HUES64 (cell line): Measurements from ENCODE around the gene MTMR3.

ENCODE experiments used
- H3K27ac ChIP-seq: 2 replicates; pipeline ENCODE4 v1.7.0; 2013; ENCODE audit warnings: low read depth, low read length, inconsistent platforms
- H3K27me3 ChIP-seq: 2 replicates; pipeline ENCODE4 v1.6.1; 2013; ENCODE audit warnings: mild to moderate bottlenecking, low read length; ENCODE audit not compliant: insufficient read depth
- H3K36me3 ChIP-seq: 2 replicates; pipeline ENCODE4 v1.6.1; 2013; ENCODE audit warnings: mild to moderate bottlenecking, low read length; ENCODE audit not compliant: insufficient read depth
- H3K4me1 ChIP-seq: 2 replicates; pipeline ENCODE4 v1.6.1; 2013; ENCODE audit warnings: mild to moderate bottlenecking, low read length, moderate library complexity; ENCODE audit not compliant: insufficient read depth
- H3K4me3 ChIP-seq: 2 replicates; pipeline ENCODE4 v1.5.1; 2013; ENCODE audit warnings: mild to moderate bottlenecking, low read length, moderate library complexity
- H3K9ac ChIP-seq: 2 replicates; pipeline ENCODE4 v1.6.1; 2013; ENCODE audit warnings: mild to moderate bottlenecking, low read depth, low read length
- H3K9me3 ChIP-seq: 2 replicates; pipeline ENCODE4 v1.6.1; 2013; ENCODE audit warnings: low read depth, low read length; ENCODE audit not compliant: insufficient read depth
- WGBS: fragments of 150-250, 120-280 bp; methylation state at CpG from one replicate; pipeline ENCODE4 v1.1.7; 2013; ENCODE audit warnings: missing lambda C conversion rate; 5-methylcytosine and 5-hydroxymethylcytosine counted together

MTMR3 gene

DNA sequence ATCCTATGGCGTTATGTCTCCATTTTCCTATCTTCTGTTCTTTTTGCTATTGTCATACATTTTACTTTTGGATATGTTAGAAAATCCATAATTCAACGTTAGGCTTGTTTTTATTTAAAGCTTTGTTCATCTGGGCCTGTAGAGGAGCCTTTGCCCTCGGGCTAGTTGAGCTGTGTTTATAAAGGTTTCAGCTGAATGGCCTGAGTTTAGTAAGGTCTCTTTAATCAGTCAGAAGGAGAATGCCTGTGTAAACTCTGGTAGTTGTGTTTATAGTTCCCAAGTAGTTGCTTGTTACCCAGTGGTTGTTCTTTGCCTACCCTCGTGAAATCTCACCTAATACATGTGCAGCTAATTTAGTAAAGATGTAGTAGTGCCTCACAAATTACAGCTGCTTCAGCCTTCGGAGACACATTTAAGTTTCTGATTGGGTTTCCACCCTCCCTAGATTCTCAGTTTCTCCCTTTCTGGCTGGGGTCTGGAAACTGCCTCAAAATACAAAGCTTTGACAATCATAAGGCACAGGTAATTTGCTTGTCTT is 33.1 kb downstream of the MTMR3 start:
- H3K27me3 ChIP-seq: no peaks in the 10 kb centered on the region
- H3K27ac ChIP-seq: 0 out of 2 replicates have a peak overlapping the region, but pooled peaks have one; percentile 25
- no peaks in the 10 kb centered on the region for H3K9me3 ChIP-seq
- H3K4me1 ChIP-seq: peaks cover 52% of the 10 kb centered on the region
- 62% methylated on average over 5 of the region's 5 CpGs for WGBS
- no peaks in the 10 kb centered on the region for H3K36me3 ChIP-seq
- no peak overlapping the region for H3K9ac ChIP-seq
- no peak overlapping the region for H3K4me3 ChIP-seq

DNA sequence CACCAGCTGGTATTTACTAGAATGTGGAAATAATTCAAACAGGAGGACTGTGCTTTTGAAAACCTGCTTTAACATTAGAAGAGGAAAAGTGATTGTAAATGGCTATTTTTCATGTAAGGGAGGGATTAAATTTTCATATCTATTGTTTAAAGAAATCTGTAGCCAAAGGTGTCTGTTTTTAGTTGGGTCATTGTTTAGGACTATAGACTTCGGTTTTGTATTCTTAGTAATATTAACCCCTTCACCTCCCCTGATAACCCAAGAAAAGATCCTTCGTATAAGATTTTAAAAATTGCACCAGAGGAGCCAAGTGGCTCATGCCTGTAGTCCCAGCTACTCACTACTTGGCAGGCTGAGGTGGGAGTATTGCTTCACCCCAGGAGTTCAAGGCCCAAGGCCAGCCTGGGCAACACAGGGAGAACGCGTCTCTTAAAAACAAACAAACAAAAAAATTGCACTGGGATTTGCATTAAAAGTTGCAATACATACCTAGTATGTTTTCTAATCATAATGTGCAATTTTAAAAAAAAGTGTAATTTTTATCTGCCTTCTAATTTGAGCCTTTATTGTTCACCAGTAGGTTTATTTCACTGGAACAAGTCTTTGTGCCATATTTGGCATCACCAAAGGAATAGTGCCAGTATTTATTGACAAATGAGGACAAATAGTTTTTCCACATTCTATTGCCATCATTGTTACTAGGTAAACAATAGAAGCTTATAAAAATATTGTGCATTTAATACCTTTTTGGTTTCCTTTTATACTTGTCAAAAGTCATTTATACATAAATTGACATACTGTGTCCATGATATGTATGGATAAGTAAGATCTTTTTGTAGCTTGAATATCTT is 34.3 kb downstream of the MTMR3 start:
- H3K27ac ChIP-seq: no peak overlapping the region
- no peaks in the 10 kb centered on the region for H3K36me3 ChIP-seq
- no peaks in the 10 kb centered on the region for H3K9me3 ChIP-seq
- H3K4me1 ChIP-seq: peaks cover 52% of the 10 kb centered on the region
- H3K27me3 ChIP-seq: no peaks in the 10 kb centered on the region
- H3K4me3 ChIP-seq: no peak overlapping the region
- WGBS: 27% methylated on average over 2 of the region's 4 CpGs
- no peak overlapping the region for H3K9ac ChIP-seq

DNA sequence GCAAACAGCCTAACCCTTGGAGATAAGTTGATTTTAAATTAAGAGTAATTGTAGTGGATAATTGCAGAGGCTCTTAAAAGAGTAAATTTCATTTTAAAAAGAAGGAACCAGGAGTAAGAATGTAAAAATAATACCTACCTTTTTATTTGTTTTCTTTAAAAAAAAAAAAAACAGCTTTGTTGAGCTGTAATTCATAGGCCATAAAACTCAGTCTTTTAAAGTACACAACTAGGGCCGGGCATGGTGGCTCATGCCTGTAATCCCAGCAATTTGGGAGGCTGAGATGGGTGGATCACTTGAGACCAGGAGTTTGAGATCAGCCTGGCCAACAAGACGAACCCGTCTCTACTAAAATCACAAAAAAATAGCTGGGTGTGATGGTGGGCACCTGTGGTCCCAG is 42.4 kb downstream of the MTMR3 start:
- H3K36me3 ChIP-seq: no peaks in the 10 kb centered on the region
- H3K4me1 ChIP-seq: peaks cover 5% of the 10 kb centered on the region; the same call in 1 of the 2 replicates
- no peak overlapping the region for H3K27ac ChIP-seq
- H3K27me3 ChIP-seq: no peaks in the 10 kb centered on the region
- peaks cover 8% of the 10 kb centered on the region for H3K9me3 ChIP-seq
- no peak overlapping the region for H3K4me3 ChIP-seq
- no peak overlapping the region for H3K9ac ChIP-seq
- 97% methylated on average over 3 of the region's 3 CpGs for WGBS

DNA sequence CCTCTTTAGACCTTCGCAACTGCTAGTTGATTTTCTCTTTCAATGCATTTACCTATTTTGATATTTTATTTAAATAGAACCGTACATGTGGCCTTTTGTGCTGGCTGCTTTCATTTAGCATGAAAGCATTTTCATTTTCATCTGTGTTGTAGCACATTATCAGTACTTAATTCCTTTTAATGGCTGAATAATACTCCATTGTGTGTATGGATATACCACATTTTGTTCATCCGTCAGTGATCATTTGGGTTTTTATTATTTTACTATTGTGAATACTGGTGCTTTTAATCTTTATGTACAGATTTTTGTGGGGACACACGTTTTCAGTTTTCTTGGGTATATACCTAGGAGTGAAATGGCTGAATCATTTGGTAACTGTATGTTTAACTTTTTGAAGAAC is 43.1 kb downstream of the MTMR3 start:
- Histone ChIP-seq H3K27ac (no peak overlapping the region), H3K4me3 (no peak overlapping the region), H3K27me3 (no peaks in the 10 kb centered on the region), H3K9me3 (peaks cover 8% of the 10 kb centered on the region), H3K9ac (no peak overlapping the region), H3K4me1 (peaks cover 5% of the 10 kb centered on the region; the same call in 1 of the 2 replicates), H3K36me3 (no peaks in the 10 kb centered on the region)
- 92% methylated on average over 3 of the region's 4 CpGs for WGBS

DNA sequence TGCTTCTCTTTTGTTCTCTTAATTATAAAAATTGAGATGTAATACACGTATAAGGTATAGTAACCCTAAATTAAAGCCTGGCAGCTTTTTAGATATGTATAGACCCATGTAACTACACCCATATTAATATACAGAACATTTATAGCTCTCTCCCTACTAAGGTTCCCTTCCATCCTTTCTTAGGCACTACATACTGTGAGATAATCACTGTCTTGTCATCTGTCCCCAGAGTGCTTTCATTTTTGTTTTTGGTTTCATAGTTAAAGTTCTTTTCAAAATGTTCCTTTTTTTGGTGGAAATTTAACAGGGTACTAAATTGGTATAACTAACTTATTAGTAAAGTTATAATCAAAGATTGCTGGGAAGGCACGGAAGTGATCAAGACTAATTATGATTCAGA is 49.2 kb downstream of the MTMR3 start:
- Histone ChIP-seq H3K27ac (no peak overlapping the region), H3K9me3 (no peaks in the 10 kb centered on the region), H3K4me1 (peaks cover 3% of the 10 kb centered on the region; the same call in 1 of the 2 replicates), H3K4me3 (no peak overlapping the region), H3K36me3 (no peaks in the 10 kb centered on the region), H3K27me3 (no peaks in the 10 kb centered on the region), H3K9ac (no peak overlapping the region)
- no CpG with 5 or more reads among the region's 2 CpGs for WGBS

DNA sequence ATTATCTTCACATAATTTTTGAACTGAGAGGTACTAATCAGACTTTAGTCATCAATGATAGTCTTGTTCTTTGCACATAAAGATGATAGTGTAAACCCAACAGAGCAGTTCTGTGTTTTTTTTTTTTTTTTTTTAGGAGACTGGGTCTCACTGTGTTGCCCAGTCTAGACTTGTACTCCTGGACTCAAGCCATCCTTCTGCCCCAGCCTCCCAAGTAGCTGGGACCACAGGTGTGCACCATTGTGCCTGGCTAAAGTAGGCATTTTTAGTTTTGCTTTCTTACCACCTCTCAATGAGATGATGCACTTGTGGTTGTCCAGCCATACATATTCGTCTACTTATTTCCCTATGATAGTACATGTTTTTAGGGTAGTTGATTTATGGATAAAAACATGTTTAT is 50.6 kb downstream of the MTMR3 start:
- Histone ChIP-seq H3K27me3 (no peaks in the 10 kb centered on the region), H3K27ac (no peak overlapping the region), H3K9ac (no peak overlapping the region), H3K4me3 (no peak overlapping the region), H3K36me3 (no peaks in the 10 kb centered on the region), H3K4me1 (no peaks in the 10 kb centered on the region), H3K9me3 (no peaks in the 10 kb centered on the region)
- no CpG with 5 or more reads among the region's 1 CpG for WGBS

DNA sequence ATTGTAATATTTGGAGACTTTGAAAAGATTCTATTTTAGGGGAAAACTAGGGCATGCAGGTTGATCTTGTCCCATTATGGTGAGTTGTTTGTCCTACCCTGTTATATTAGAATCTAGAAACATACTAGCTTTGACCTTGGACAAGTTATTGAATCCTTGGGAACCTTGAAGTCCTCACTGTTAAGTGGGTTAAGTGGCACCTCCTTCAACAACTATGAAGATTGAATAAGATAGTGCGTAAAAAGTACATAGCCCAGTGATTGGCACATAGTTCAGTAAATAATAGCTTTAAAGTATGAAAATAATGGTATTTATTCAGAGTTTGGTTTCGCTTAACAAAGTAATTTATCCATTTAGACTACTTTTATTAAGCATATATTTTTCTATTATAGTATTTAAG is 51.6 kb downstream of the MTMR3 start:
- Histone ChIP-seq H3K36me3 (no peaks in the 10 kb centered on the region), H3K4me3 (no peak overlapping the region), H3K4me1 (no peaks in the 10 kb centered on the region), H3K9me3 (no peaks in the 10 kb centered on the region; the same call in 1 of the 2 replicates), H3K27ac (no peak overlapping the region), H3K27me3 (no peaks in the 10 kb centered on the region), H3K9ac (no peak overlapping the region)
- whole genome bisulfite sequencing: 100% methylated on average over 1 of the region's 2 CpGs

DNA sequence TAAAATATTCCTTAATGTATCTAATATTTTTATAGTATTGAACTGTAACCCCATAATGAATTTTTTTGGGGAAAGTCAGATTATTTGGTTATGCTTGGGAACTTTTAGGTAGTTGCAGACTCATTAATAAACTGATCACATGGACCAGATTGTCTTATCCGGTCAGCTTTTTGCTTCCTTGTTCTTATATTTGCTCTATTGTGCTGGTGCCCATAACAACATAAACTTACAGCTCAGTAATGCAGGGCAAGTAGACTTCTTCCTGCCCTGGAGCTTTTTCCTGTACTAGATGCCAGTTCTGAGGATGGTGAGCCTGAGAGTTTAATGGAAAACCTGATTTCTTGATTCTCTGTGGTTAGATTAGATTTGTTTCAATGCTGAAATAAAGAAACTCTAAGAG is 53.2 kb downstream of the MTMR3 start:
- H3K9me3 ChIP-seq: no peaks in the 10 kb centered on the region; the same call in 1 of the 2 replicates
- no peaks in the 10 kb centered on the region for H3K4me1 ChIP-seq
- no peak overlapping the region for H3K9ac ChIP-seq
- H3K27ac ChIP-seq: no peak overlapping the region
- 96% methylated on average over 1 of the region's 1 CpG for WGBS
- H3K27me3 ChIP-seq: no peaks in the 10 kb centered on the region
- H3K36me3 ChIP-seq: no peaks in the 10 kb centered on the region
- no peak overlapping the region for H3K4me3 ChIP-seq

DNA sequence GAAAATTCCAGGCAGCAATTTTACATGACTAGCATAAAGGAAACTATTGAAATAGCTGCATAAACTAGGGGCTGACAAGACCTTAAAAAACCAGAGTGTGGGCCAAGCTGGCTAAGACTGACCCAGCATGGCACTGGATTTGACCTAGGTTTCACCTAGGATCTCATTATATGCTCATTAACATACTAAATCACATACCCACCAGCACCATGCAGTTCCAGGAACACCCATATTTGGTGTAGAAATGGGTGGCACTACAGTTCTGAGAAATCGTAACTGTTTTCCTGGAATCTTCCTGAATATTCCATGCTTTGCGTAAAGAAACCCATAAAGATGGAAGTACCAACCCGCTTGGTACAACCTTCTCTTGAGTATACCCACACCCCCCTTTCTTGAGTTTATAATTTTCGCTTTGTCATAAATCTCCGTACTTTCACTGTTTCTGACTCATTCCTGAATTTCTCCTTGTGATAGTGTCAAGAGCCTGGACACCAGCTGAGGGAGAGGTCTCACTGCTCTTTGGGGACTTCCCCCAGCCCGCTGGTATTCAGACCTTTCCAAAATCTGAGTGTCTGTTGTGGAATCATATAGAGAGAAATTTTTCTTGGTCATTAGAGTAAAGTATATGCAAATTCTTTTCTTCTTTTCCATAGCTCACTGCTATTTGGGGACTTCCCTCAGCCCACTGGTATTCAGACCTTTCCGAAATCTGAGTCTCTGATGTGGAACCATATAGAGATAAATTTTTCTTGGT is 55.1 kb downstream of the MTMR3 start:
- Histone ChIP-seq H3K36me3 (no peaks in the 10 kb centered on the region), H3K4me3 (no peak overlapping the region), H3K27me3 (no peaks in the 10 kb centered on the region), H3K4me1 (no peaks in the 10 kb centered on the region), H3K27ac (no peak overlapping the region), H3K9me3 (peaks cover 7% of the 10 kb centered on the region), H3K9ac (no peak overlapping the region)
- 90% methylated on average over 7 of the region's 7 CpGs for WGBS

DNA sequence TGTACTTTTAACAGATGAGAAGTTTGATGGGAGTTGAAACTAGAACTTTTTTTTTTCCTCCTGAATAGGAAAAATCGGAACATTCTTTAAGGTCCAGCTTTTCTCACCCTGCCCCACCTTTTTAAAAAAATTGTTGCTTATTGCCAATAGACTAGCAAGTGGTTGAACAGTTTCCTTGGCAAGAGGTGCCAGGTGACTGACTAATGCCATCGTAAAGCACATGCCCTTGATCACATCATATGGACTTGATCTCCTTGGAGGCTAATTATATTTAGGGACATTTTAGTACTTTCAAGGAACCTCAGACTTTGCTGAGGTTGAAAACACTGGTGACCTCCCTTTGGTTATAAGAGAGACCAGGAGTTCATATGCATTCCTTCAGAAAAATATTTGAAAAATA is 57.6 kb downstream of the MTMR3 start:
- Histone ChIP-seq H3K27me3 (no peaks in the 10 kb centered on the region), H3K9me3 (peaks cover 7% of the 10 kb centered on the region), H3K4me3 (no peak overlapping the region), H3K36me3 (no peaks in the 10 kb centered on the region), H3K4me1 (peaks cover 7% of the 10 kb centered on the region), H3K9ac (no peak overlapping the region), H3K27ac (no peak overlapping the region)
- 100% methylated on average over 2 of the region's 2 CpGs for WGBS

DNA sequence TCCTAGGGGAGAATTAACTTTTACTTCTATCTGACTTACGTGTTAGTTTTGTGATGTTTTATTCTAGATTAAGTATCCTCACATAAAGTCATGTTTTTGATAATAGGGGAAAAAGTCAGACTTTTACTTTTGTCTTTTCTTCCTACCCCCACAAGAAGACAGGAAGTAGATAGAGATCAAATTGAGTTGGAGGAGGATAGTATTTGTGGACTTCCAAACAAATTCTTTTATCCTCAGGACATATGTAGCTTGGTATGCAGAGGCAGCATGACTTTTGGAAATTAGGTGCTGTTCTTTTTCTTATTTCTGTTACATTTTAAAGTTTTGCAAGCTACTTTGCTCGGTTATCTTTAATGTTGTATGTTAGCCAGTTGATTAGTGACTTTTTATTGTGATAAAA is 61.4 kb downstream of the MTMR3 start:
- H3K27ac ChIP-seq: peak overlapping the region; percentile 14; the same call in 1 of the 2 replicates

More for the DNA sequence above, 61.4 kb downstream of the MTMR3 start:
- H3K4me1 ChIP-seq: peaks cover 30% of the 10 kb centered on the region
- H3K36me3 ChIP-seq: no peaks in the 10 kb centered on the region
- WGBS: 83% methylated on average over 1 of the region's 2 CpGs
- no peaks in the 10 kb centered on the region for H3K27me3 ChIP-seq
- no peak overlapping the region for H3K4me3 ChIP-seq
- H3K9me3 ChIP-seq: peaks cover 7% of the 10 kb centered on the region
- no peak overlapping the region for H3K9ac ChIP-seq
